ENCODE results near the gene ARID5B. TPM values are rescaled to one million over a fixed set of nuclear protein-coding genes. Genes with fewer than 3 reads are reported as not detected.

The ARID5B gene
- total RNA-seq, 1 experiment from 2014 or later = 0.04 TPM

DNA sequence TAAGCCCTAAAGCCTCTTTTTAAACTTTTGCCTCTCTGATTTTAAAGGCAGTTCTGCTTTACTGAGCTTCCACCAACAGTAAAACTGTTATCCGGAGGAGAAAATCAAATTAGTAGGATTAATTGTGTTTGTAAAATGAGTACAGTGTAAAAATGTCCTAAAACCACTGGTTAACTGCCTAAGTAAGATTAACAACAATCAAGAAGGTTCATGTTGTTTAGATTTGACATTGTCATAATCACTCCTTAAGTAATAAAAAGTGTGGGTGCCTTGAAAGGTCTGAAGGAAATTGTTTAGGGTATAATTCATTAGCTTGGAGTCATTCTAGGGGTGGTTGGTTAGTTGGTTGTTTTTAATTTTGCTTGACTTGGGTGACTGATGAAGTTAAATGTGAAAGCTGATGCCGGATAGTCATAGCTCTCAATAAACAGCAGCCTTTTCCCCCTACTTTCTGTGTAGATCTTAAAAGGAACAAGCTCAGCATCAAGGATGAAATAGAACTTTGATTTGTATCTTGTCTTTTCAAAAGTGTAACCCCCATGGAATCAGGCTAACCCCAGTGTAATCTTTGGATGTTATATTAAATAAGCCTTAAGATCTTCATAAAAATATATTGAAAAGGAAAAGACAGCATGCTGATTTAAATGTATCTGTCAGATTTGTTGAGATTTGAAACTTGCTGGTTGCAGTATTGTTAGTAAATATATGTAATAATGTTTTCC, 148.3 kb downstream of the ARID5B start:
- H3K27ac ChIP-seq (ENCODE audit: insufficient read length, low read depth, low read length) = no peak overlapping the region
- H3K79me2 ChIP-seq (ENCODE audit: insufficient read depth, low read length) = no peaks in the 10 kb centered on the region
- no peak overlapping the region for H2BK120ac ChIP-seq (ENCODE audit: low read depth, low read length, poor library complexity, severe bottlenecking)
- peaks cover 4% of the 10 kb centered on the region for H3K23me2 ChIP-seq (ENCODE audit: insufficient read length, low read depth, low read length, poor library complexity, severe bottlenecking)
- Mint-ChIP-seq H3K4me1 (peaks cover 39 to 43% of the 10 kb centered on the region in 2 experiments), H3K27ac (no peak overlapping the region; a peak in 1 of 7 replicates), H3K9me3 (no peaks in the 10 kb centered on the region; a peak in 1 of 5 replicates), H3K27me3 (ENCODE audit: low read depth) (peaks cover 26% of the 10 kb centered on the region), H3K4me3 (peak overlapping the region in 1 of 2 experiments; percentile 61; a peak in 3 of 5 replicates), H3K36me3 (ENCODE audit: insufficient read depth in 1 of 3, low read depth in 3 of 3) (no peaks in the 10 kb centered on the region; a peak in 1 of 7 replicates)
- no peak overlapping the region for H2BK12ac ChIP-seq (ENCODE audit: insufficient read length, low read depth, low read length)
- no peak overlapping the region for H2BK20ac ChIP-seq (ENCODE audit: low read depth, low read length, poor library complexity, severe bottlenecking)
- no CpG with 5 or more reads among the region's 2 CpGs for WGBS (ENCODE audit: extremely low coverage, insufficient read length, low lambda C conversion rate)
- H4K5ac ChIP-seq (ENCODE audit: insufficient read length, low read depth, low read length) = no peak overlapping the region
- no peak overlapping the region for H3K9ac ChIP-seq (ENCODE audit: extremely low read depth, insufficient read length, low read length)
- no peak overlapping the region for H2BK15ac ChIP-seq (ENCODE audit: low read depth, low read length)
- H3K4me1 ChIP-seq (ENCODE audit: insufficient read depth, low read length) = peaks cover 4% of the 10 kb centered on the region; the same call in 1 of the 2 replicates
- no peaks in the 10 kb centered on the region for H4K20me1 ChIP-seq (ENCODE audit: control insufficient read depth, insufficient read depth, insufficient read length)
- no peak overlapping the region for H2AFZ ChIP-seq (ENCODE audit: low read length)
- no peaks in the 10 kb centered on the region for H3K9me3 ChIP-seq (ENCODE audit: control insufficient read depth, low read depth, low read length)
- H3K14ac ChIP-seq (ENCODE audit: insufficient read depth, low read length) = no peak overlapping the region
- H4K91ac ChIP-seq (ENCODE audit: insufficient read length, low read depth, low read length) = no peak overlapping the region
- no peak overlapping the region for H2BK5ac ChIP-seq (ENCODE audit: insufficient read length, low read length)
- no peaks in the 10 kb centered on the region for H3K79me1 ChIP-seq (ENCODE audit: insufficient read depth, low read depth, low read length, poor library complexity, severe bottlenecking)
- no peak overlapping the region for H4K8ac ChIP-seq (replicated peaks; ENCODE audit: insufficient read length, low read depth, low read length)
- H3K23ac ChIP-seq (ENCODE audit: insufficient read length, low read depth, low read length) = no peak overlapping the region
- no peak overlapping the region for H3K18ac ChIP-seq (ENCODE audit: insufficient read length, low read depth, low read length)
- H3K4ac ChIP-seq (ENCODE audit: low read depth, low read length) = no peak overlapping the region
- no peak for DNase-seq
- H3K4me2 ChIP-seq (ENCODE audit: insufficient read depth, insufficient read length, low read length) = peak overlapping the region; percentile 77
- H3K56ac ChIP-seq (ENCODE audit: insufficient read length, low read depth, low read length) = no peak overlapping the region
- H3K27me3 ChIP-seq (ENCODE audit: insufficient read depth, low read length) = no peaks in the 10 kb centered on the region
- H2AK5ac ChIP-seq (ENCODE audit: insufficient read length, low read length) = no peak overlapping the region
- TF ChIP-seq, protein P1, sequence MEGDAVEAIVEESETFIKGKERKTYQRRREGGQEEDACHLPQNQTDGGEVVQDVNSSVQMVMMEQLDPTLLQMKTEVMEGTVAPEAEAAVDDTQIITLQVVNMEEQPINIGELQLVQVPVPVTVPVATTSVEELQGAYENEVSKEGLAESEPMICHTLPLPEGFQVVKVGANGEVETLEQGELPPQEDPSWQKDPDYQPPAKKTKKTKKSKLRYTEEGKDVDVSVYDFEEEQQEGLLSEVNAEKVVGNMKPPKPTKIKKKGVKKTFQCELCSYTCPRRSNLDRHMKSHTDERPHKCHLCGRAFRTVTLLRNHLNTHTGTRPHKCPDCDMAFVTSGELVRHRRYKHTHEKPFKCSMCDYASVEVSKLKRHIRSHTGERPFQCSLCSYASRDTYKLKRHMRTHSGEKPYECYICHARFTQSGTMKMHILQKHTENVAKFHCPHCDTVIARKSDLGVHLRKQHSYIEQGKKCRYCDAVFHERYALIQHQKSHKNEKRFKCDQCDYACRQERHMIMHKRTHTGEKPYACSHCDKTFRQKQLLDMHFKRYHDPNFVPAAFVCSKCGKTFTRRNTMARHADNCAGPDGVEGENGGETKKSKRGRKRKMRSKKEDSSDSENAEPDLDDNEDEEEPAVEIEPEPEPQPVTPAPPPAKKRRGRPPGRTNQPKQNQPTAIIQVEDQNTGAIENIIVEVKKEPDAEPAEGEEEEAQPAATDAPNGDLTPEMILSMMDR (conservative IDR thresholded peaks at IDR 0.05) = no peak
- H3T11ph ChIP-seq (ENCODE audit: low read length) = no peak overlapping the region
